ENCODE measurements around the gene BOC.

DNA sequence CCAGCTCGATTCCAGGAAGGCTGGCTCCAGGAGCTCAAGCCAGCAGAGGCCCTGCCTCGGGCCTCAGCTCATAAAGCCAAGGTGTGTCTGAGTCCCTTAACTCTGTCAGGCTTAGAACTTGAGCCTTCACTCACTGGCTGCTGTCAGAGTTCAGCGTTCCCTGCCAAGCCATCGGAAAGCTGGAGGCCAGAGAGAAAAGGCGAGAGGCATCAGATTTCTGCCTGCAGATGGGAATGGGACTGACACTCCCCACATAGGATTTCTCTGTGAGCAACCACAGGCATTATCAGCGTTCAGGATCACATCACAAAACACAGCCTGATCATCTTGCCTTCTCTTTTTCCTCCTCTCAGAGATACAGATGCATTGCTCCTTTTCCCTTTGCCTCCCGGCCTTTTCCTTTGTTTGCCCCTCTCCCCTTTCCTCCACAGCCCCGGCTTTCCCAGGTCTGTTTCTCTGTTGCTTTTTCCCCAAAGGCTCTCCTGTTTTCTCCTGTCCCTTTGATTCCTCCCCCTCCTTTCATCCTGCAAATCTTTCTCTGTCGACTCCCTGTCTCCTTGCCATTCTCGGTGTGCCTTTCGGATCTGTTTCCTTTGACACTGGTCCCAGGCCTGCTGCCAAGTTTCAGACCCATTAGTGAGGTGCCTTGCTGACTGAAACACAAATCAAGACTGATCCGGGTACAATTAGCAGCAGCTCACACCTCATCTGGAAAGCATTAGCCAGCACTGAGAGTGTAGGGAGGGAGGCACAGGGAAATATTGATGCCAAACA lies 44.5 kb upstream of the BOC start:
- TF ChIP-seq, protein P1, sequence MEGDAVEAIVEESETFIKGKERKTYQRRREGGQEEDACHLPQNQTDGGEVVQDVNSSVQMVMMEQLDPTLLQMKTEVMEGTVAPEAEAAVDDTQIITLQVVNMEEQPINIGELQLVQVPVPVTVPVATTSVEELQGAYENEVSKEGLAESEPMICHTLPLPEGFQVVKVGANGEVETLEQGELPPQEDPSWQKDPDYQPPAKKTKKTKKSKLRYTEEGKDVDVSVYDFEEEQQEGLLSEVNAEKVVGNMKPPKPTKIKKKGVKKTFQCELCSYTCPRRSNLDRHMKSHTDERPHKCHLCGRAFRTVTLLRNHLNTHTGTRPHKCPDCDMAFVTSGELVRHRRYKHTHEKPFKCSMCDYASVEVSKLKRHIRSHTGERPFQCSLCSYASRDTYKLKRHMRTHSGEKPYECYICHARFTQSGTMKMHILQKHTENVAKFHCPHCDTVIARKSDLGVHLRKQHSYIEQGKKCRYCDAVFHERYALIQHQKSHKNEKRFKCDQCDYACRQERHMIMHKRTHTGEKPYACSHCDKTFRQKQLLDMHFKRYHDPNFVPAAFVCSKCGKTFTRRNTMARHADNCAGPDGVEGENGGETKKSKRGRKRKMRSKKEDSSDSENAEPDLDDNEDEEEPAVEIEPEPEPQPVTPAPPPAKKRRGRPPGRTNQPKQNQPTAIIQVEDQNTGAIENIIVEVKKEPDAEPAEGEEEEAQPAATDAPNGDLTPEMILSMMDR (conservative IDR thresholded peaks at IDR 0.05; ENCODE audit: low read depth, low read length): no peak
- no peak for TF ChIP-seq EZH2 (IDR thresholded peaks at IDR 0.05; ENCODE audit: borderline replicate concordance, low read depth, low read length, poor library complexity, severe bottlenecking)
